ENCODE measurements around the gene CTDSP2. TPM values are rescaled to one million over a fixed set of nuclear protein-coding genes. Genes with fewer than 3 reads are reported as not detected.
A peak's percentile ranks its signal among the peaks of the same experiment; 100 is the strongest.

Gene CTDSP2
- total RNA-seq, 1 donor from 2014 or later: 181 TPM

GRCh38 chr12:57807285-57807684 is 39.2 kb downstream of the CTDSP2 start:
- DNase-seq (ENCODE audit: low spot score): no peak
- TF ChIP-seq CTCF (IDR thresholded peaks at IDR 0.05; ENCODE audit: unreplicated experiment): no peak
- H3K27ac Mint-ChIP-seq (ENCODE audit: unreplicated experiment): no peak overlapping the region
- H3K4me1 Mint-ChIP-seq (ENCODE audit: unreplicated experiment): no peaks in the 10 kb centered on the region
- peaks cover 32% of the 10 kb centered on the region for H3K36me3 Mint-ChIP-seq (ENCODE audit: low read depth, unreplicated experiment)
- no peaks in the 10 kb centered on the region for H3K9me3 Mint-ChIP-seq (ENCODE audit: unreplicated experiment)
- no peak overlapping the region for H3K4me3 Mint-ChIP-seq (ENCODE audit: unreplicated experiment)
- peaks cover 9% of the 10 kb centered on the region for H3K27me3 Mint-ChIP-seq (ENCODE audit: unreplicated experiment)

GRCh38 chr12:57806677-57807076 is 39.9 kb downstream of the CTDSP2 start:
- Mint-ChIP-seq H3K4me1 (ENCODE audit: unreplicated experiment) (no peaks in the 10 kb centered on the region), H3K27ac (ENCODE audit: unreplicated experiment) (no peak overlapping the region), H3K9me3 (ENCODE audit: unreplicated experiment) (no peaks in the 10 kb centered on the region), H3K4me3 (ENCODE audit: unreplicated experiment) (no peak overlapping the region), H3K36me3 (ENCODE audit: low read depth, unreplicated experiment) (peaks cover 29% of the 10 kb centered on the region), H3K27me3 (ENCODE audit: unreplicated experiment) (peaks cover 9% of the 10 kb centered on the region)
- no peak for DNase-seq (ENCODE audit: low spot score)
- no peak for TF ChIP-seq CTCF (IDR thresholded peaks at IDR 0.05; ENCODE audit: unreplicated experiment)

- H3K36me3 Mint-ChIP-seq (ENCODE audit: low read depth, unreplicated experiment): peaks cover 22% of the 10 kb centered on the region
- H3K4me3 Mint-ChIP-seq (ENCODE audit: unreplicated experiment): no peak overlapping the region
Observed at GRCh38 chr12:57803319-57803893, 43.1 kb downstream of the CTDSP2 start.

GRCh38 chr12:57802607-57803006 is 43.9 kb downstream of the CTDSP2 start:
- no peak overlapping the region for H3K4me3 Mint-ChIP-seq (ENCODE audit: unreplicated experiment)
- H3K9me3 Mint-ChIP-seq (ENCODE audit: unreplicated experiment): no peaks in the 10 kb centered on the region
- H3K27ac Mint-ChIP-seq (ENCODE audit: unreplicated experiment): no peak overlapping the region
- peaks cover 2% of the 10 kb centered on the region for H3K27me3 Mint-ChIP-seq (ENCODE audit: unreplicated experiment)
- TF ChIP-seq CTCF (IDR thresholded peaks at IDR 0.05; ENCODE audit: unreplicated experiment): no peak
- peaks cover 17% of the 10 kb centered on the region for H3K36me3 Mint-ChIP-seq (ENCODE audit: low read depth, unreplicated experiment)
- DNase-seq (ENCODE audit: low spot score): no peak
- H3K4me1 Mint-ChIP-seq (ENCODE audit: unreplicated experiment): no peaks in the 10 kb centered on the region

More at GRCh38 chr12:57803319-57803893, 43.1 kb downstream of the CTDSP2 start:
- Mint-ChIP-seq H3K27me3 (ENCODE audit: unreplicated experiment) (peaks cover 5% of the 10 kb centered on the region), H3K27ac (ENCODE audit: unreplicated experiment) (no peak overlapping the region), H3K9me3 (ENCODE audit: unreplicated experiment) (no peaks in the 10 kb centered on the region), H3K4me1 (ENCODE audit: unreplicated experiment) (no peaks in the 10 kb centered on the region)
- DNase-seq (ENCODE audit: low spot score): peak; percentile 60
- TF ChIP-seq CTCF (IDR thresholded peaks at IDR 0.05; ENCODE audit: unreplicated experiment): peak; percentile 71

GRCh38 chr12:57800965-57801364 is 45.6 kb downstream of the CTDSP2 start:
- Mint-ChIP-seq H3K27ac (ENCODE audit: unreplicated experiment) (no peak overlapping the region), H3K4me1 (ENCODE audit: unreplicated experiment) (no peaks in the 10 kb centered on the region), H3K9me3 (ENCODE audit: unreplicated experiment) (no peaks in the 10 kb centered on the region)

More at GRCh38 chr12:57800965-57801364, 45.6 kb downstream of the CTDSP2 start:
- no peak for DNase-seq (ENCODE audit: low spot score)
- peaks cover 2% of the 10 kb centered on the region for H3K27me3 Mint-ChIP-seq (ENCODE audit: unreplicated experiment)
- TF ChIP-seq CTCF (IDR thresholded peaks at IDR 0.05; ENCODE audit: unreplicated experiment): no peak
- no peak overlapping the region for H3K4me3 Mint-ChIP-seq (ENCODE audit: unreplicated experiment)
- H3K36me3 Mint-ChIP-seq (ENCODE audit: low read depth, unreplicated experiment): peaks cover 21% of the 10 kb centered on the region

Data from endothelial cell (in vitro differentiated cells).